Panc1 (cell line): ENCODE measurements around the gene ZNF202.

ENCODE experiments used
- POLR2AphosphoS5 ChIP-seq: IDR thresholded peaks from 2 replicates; pipeline ENCODE4 v1.6.1; 2012; ENCODE audit warnings: mild to moderate bottlenecking, low read depth, low read length, moderate library complexity
- SIN3A ChIP-seq: IDR thresholded peaks from 2 replicates; pipeline ENCODE4 v1.6.1; 2012; ENCODE audit warnings: low read depth, mild to moderate bottlenecking, low read length, moderate library complexity, borderline replicate concordance; ENCODE audit not compliant: insufficient read depth
- TF ChIP-seq, protein P1 (sequence below): fragments of 450-650 bp; IDR thresholded peaks from 2 replicates; pipeline ENCODE4 v1.5.1; 2017; ENCODE audit warnings: mild to moderate bottlenecking

DNA sequence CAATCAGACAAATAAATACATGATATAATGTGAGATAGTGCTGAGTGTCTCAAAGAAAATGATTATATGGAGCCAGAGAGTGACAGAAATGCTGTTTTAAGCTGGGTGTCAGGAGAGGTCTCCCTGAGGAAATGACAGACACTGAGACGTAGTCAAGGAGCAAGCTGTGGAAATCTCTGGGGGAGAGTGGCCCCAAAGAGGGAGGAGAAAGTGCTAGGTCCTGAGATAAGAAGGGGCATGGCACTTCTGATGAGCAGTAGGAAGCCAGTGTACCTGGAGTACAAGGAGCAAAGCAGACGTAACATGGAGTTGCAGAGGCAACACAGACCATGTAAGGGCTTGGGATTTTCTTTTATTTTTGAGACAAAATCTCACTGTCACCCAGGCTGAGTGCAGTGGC, 38.8 kb downstream of the ZNF202 start:
- TF ChIP-seq, protein P1, sequence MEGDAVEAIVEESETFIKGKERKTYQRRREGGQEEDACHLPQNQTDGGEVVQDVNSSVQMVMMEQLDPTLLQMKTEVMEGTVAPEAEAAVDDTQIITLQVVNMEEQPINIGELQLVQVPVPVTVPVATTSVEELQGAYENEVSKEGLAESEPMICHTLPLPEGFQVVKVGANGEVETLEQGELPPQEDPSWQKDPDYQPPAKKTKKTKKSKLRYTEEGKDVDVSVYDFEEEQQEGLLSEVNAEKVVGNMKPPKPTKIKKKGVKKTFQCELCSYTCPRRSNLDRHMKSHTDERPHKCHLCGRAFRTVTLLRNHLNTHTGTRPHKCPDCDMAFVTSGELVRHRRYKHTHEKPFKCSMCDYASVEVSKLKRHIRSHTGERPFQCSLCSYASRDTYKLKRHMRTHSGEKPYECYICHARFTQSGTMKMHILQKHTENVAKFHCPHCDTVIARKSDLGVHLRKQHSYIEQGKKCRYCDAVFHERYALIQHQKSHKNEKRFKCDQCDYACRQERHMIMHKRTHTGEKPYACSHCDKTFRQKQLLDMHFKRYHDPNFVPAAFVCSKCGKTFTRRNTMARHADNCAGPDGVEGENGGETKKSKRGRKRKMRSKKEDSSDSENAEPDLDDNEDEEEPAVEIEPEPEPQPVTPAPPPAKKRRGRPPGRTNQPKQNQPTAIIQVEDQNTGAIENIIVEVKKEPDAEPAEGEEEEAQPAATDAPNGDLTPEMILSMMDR: no peak
- TF ChIP-seq SIN3A: no peak
- no peak for TF ChIP-seq POLR2AphosphoS5
